Measurements from ENCODE around the gene GRIK5. TPM values are rescaled to one million over a fixed set of nuclear protein-coding genes. Genes with fewer than 3 reads are reported as not detected.

The GRIK5 gene
- total RNA-seq, 1 experiment from 2014 or later: 43.1 TPM

- H3K4me2 ChIP-seq (ENCODE audit: insufficient read depth, insufficient read length, low read length): peak overlapping the region; percentile 78
- H3K4me3 Mint-ChIP-seq: peak overlapping the region; percentile 96 to 97
- no peaks in the 10 kb centered on the region for H3K27me3 ChIP-seq (ENCODE audit: insufficient read depth, low read length)
- H2BK120ac ChIP-seq (ENCODE audit: low read depth, low read length, poor library complexity, severe bottlenecking): peak overlapping the region; percentile 52
- H3T11ph ChIP-seq (ENCODE audit: low read length): peak overlapping the region; percentile 41
- peak overlapping the region; percentile 100 for H3K27ac Mint-ChIP-seq
- peaks cover 11% of the 10 kb centered on the region for H3K23me2 ChIP-seq (ENCODE audit: insufficient read length, low read depth, low read length, poor library complexity, severe bottlenecking)
- peaks cover 27 to 45% of the 10 kb centered on the region in 2 experiments for H3K4me1 Mint-ChIP-seq
- peaks cover 10% of the 10 kb centered on the region for H3K79me1 ChIP-seq (ENCODE audit: insufficient read depth, low read depth, low read length, poor library complexity, severe bottlenecking)
- WGBS (ENCODE audit: extremely low coverage, insufficient read length, low lambda C conversion rate): no CpG with 5 or more reads among the region's 3 CpGs
- peaks cover 2% of the 10 kb centered on the region; the same call in 1 of the 2 replicates for H3K4me1 ChIP-seq (ENCODE audit: insufficient read depth, low read length)
- DNase-seq: no peak
- peaks cover 23 to 31% (median 26%) of the 10 kb centered on the region in 3 experiments for H3K36me3 Mint-ChIP-seq (ENCODE audit: insufficient read depth in 1 of 3, low read depth in 3 of 3)
- peak overlapping the region; percentile 79 for H3K27ac ChIP-seq (ENCODE audit: insufficient read length, low read depth, low read length)
- peak overlapping the region; percentile 99 for H4K5ac ChIP-seq (ENCODE audit: insufficient read length, low read depth, low read length)
- H4K91ac ChIP-seq (ENCODE audit: insufficient read length, low read depth, low read length): peak overlapping the region; percentile 67
- H3K27me3 Mint-ChIP-seq (ENCODE audit: low read depth): no peaks in the 10 kb centered on the region; the same call in none of the 2 replicates
- peak overlapping the region; percentile 96 for H3K9ac ChIP-seq (ENCODE audit: extremely low read depth, insufficient read length, low read length)
- no peak overlapping the region for H3K56ac ChIP-seq (ENCODE audit: insufficient read length, low read depth, low read length)
- H4K20me1 ChIP-seq (ENCODE audit: control insufficient read depth, insufficient read depth, insufficient read length): no peaks in the 10 kb centered on the region
- peak overlapping the region; percentile 69 for H3K4ac ChIP-seq (ENCODE audit: low read depth, low read length)
- H3K14ac ChIP-seq (ENCODE audit: insufficient read depth, low read length): peak overlapping the region; percentile 98; the same call in 1 of the 2 replicates
- H2BK20ac ChIP-seq (ENCODE audit: low read depth, low read length, poor library complexity, severe bottlenecking): no peak overlapping the region
- H2BK5ac ChIP-seq (ENCODE audit: insufficient read length, low read length): peak overlapping the region; percentile 73
- peak overlapping the region; percentile 99 for H3K18ac ChIP-seq (ENCODE audit: insufficient read length, low read depth, low read length)
- no peak overlapping the region for H2BK12ac ChIP-seq (ENCODE audit: insufficient read length, low read depth, low read length)
- H2AFZ ChIP-seq (ENCODE audit: low read length): no peak overlapping the region
- H3K79me2 ChIP-seq (ENCODE audit: insufficient read depth, low read length): peaks cover 21% of the 10 kb centered on the region
- TF ChIP-seq CTCF (conservative IDR thresholded peaks at IDR 0.05): no peak
- H4K8ac ChIP-seq (replicated peaks; ENCODE audit: insufficient read length, low read depth, low read length): no peak overlapping the region
- H3K9me3 ChIP-seq (ENCODE audit: control insufficient read depth, low read depth, low read length): no peaks in the 10 kb centered on the region
- no peaks in the 10 kb centered on the region for H3K9me3 Mint-ChIP-seq
- H2AK5ac ChIP-seq (ENCODE audit: insufficient read length, low read length): no peak overlapping the region
- H2BK15ac ChIP-seq (ENCODE audit: low read depth, low read length): peak overlapping the region; percentile 73; the same call in 1 of the 2 replicates
- H3K23ac ChIP-seq (ENCODE audit: insufficient read length, low read depth, low read length): peak overlapping the region; percentile 41
These were observed 5.3 kb upstream of the GRIK5 start for GRCh38 chr19:42075364-42075615.

All from H9 (cell line).